Measurements from ENCODE around the gene NKAIN4. TPM values are rescaled to one million over a fixed set of nuclear protein-coding genes. Genes with fewer than 3 reads are reported as not detected.

Gene NKAIN4
- total RNA-seq, 1 donor from 2014 or later, result 14.2 TPM

- no peak for DNase-seq
Observed at GRCh38 chr20:63190828-63191227, 63.4 kb downstream of the NKAIN4 start.

Small RNAs within 50 kb of the gene (small RNA-seq; reads per million reads assigned to genes)
- gene MIR3196, result not detected
- gene MIR4326, result 0.64 reads per million, percentile 59 among the genes with 10 or more reads in this experiment

Other genes starting within 250 kb of the NKAIN4 start
- gene BHLHE23, start 247.5 kb downstream of the NKAIN4 start, total RNA-seq, result not detected
- 20.1 TPM for gene YTHDF1, start 38.3 kb downstream of the NKAIN4 start, total RNA-seq
- not detected for gene BIRC7, start 18.6 kb downstream of the NKAIN4 start, total RNA-seq
- gene ARFGAP1, start 18.4 kb upstream of the NKAIN4 start, total RNA-seq, result 28.1 TPM
- gene COL20A1, start 38.7 kb upstream of the NKAIN4 start, total RNA-seq, result 3.0 TPM
- gene CHRNA4, start 106.9 kb upstream of the NKAIN4 start, total RNA-seq, result 7.8 TPM
- 167 TPM for gene KCNQ2, start 218.2 kb upstream of the NKAIN4 start, total RNA-seq
- gene EEF1A2, start 244.6 kb upstream of the NKAIN4 start, total RNA-seq, result 214 TPM